SK-N-SH treated with all-trans-retinoic acid at 6 μM for 48 hours (cell line): ENCODE data around the gene SLC39A5.
"Not testable (repeated sequence)": the region's sequence is repeated elsewhere in the genome, so short reads cannot be mapped to it uniquely, and the experiment has no call there.

Experiments used
- BACH2 ChIP-seq: fragments of 250-450 bp; sonication (Bioruptor Pico); IDR thresholded peaks from 2 replicates; pipeline ENCODE4 v1.9.0; 2021; ENCODE audit warnings: mild to moderate bottlenecking, borderline replicate concordance
- CSDC2 ChIP-seq: fragments of 250-450 bp; sonication (Bioruptor Pico); IDR thresholded peaks from 2 replicates; pipeline ENCODE4 v1.5.0; 2020; ENCODE audit warnings: mild to moderate bottlenecking, moderate library complexity
- ESRRG ChIP-seq: fragments of 250-450 bp; sonication (Bioruptor Pico); IDR thresholded peaks from 2 replicates; pipeline ENCODE4 v1.6.1; 2021; ENCODE audit warnings: mild to moderate bottlenecking
- ISL1 ChIP-seq: fragments of 250-450 bp; sonication (Bioruptor Pico); IDR thresholded peaks from 2 replicates; pipeline ENCODE4 v2.1.2; 2022; ENCODE audit warnings: mild to moderate bottlenecking, moderate library complexity
- ZFP3 ChIP-seq: fragments of 250-450 bp; sonication (Bioruptor Pico); IDR thresholded peaks from 2 replicates; pipeline ENCODE4 v1.5.0; 2020; ENCODE audit warnings: mild to moderate bottlenecking, moderate library complexity
- ZNF70 ChIP-seq: fragments of 450-650 bp; formaldehyde crosslinking; IDR thresholded peaks from 2 replicates; pipeline ENCODE4 v1.5.0; 2020; ENCODE audit warnings: mild to moderate bottlenecking, moderate library complexity
- TF ChIP-seq, protein P1 (sequence below): fragments of 250-450 bp; sonication (Bioruptor Pico); IDR thresholded peaks from 2 replicates; pipeline ENCODE4 v1.8.0; 2020; ENCODE audit warnings: mild to moderate bottlenecking, moderate library complexity, borderline replicate concordance

DNA sequence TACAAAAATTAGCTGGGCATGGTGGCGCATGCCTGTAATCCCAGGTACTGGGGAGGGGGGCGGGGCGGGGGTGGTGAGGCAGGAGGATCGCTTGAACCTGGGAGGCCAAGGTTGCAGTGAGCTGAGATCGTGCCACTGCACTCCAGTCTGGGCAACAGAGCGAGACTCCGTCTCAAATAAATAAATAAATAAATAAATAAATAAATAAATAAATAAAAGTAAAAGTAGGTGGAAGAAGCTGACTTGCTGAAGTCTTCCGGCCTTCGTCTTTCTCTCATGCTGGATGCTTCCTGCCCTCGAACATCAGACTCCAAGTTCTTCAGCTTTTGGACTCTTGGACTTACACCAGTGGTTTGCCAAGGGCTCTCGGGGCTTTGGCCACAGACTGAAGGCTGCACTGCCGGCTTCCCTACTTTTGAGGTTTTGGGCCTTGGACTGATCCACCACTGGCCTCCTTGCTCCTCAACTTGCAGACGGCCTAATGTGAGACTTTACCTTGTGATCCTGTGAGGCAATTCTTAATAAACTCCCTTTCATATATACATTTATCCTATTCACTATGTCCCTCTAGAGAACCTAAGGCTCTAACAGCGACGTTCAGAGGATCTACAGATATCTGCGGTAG lies 36.3 kb downstream of the SLC39A5 start:
- not testable (repeated sequence) for TF ChIP-seq ISL1; ZFP3 (CRISPR knock-in tag); ESRRG (CRISPR knock-in tag); CSDC2 (CRISPR knock-in tag); ZNF70 (CRISPR knock-in tag); BACH2 (CRISPR knock-in tag)
- TF ChIP-seq, protein P1, sequence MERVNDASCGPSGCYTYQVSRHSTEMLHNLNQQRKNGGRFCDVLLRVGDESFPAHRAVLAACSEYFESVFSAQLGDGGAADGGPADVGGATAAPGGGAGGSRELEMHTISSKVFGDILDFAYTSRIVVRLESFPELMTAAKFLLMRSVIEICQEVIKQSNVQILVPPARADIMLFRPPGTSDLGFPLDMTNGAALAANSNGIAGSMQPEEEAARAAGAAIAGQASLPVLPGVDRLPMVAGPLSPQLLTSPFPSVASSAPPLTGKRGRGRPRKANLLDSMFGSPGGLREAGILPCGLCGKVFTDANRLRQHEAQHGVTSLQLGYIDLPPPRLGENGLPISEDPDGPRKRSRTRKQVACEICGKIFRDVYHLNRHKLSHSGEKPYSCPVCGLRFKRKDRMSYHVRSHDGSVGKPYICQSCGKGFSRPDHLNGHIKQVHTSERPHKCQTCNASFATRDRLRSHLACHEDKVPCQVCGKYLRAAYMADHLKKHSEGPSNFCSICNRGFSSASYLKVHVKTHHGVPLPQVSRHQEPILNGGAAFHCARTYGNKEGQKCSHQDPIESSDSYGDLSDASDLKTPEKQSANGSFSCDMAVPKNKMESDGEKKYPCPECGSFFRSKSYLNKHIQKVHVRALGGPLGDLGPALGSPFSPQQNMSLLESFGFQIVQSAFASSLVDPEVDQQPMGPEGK: not testable (repeated sequence)
